Prostate gland (tissue), 2 donors: ENCODE measurements around the gene SMIM3.

ENCODE experiments used
- POLR2A ChIP-seq: fragments of 450-650 bp; IDR thresholded peaks from one replicate; pipeline ENCODE4 v1.6.1; 2016; ENCODE audit warnings: antibody characterized with exemption, mild to moderate bottlenecking
- TF ChIP-seq, protein P1 (sequence below), 4 experiments: fragments of 200-600 bp in 2 of 4; fragments of 450-650 bp in 2 of 4; sonication (generic) in 2 of 4; IDR thresholded peaks; 1 replicate in 3 of 4; 2 replicates in 1 of 4; pipeline ENCODE4 v1.5.1; 2016 to 2019; ENCODE audit warnings: antibody characterized with exemption in 4 of 4, mild to moderate bottlenecking in 2 of 4, moderate library complexity in 2 of 4

DNA sequence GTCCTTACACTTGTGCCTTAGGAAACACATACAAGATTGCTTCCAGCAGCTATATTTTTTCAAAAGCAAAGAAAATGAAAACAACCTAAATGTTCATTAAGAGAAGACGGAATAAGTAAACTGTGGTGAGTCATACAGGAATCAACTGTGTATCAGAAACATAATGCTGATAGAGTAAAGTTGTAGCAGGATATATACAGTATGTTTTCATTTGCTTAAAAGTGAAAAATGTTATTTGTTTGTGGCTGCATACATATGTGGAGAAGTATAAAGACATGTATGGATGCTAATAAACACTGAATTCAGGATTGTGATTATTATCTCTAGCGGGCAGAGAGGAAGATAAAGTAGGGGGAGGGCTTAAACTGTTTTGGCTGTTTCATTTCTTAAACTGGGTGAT, 28.1 kb upstream of the SMIM3 start:
- TF ChIP-seq, protein P1, sequence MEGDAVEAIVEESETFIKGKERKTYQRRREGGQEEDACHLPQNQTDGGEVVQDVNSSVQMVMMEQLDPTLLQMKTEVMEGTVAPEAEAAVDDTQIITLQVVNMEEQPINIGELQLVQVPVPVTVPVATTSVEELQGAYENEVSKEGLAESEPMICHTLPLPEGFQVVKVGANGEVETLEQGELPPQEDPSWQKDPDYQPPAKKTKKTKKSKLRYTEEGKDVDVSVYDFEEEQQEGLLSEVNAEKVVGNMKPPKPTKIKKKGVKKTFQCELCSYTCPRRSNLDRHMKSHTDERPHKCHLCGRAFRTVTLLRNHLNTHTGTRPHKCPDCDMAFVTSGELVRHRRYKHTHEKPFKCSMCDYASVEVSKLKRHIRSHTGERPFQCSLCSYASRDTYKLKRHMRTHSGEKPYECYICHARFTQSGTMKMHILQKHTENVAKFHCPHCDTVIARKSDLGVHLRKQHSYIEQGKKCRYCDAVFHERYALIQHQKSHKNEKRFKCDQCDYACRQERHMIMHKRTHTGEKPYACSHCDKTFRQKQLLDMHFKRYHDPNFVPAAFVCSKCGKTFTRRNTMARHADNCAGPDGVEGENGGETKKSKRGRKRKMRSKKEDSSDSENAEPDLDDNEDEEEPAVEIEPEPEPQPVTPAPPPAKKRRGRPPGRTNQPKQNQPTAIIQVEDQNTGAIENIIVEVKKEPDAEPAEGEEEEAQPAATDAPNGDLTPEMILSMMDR (IDR thresholded peaks at IDR 0.05): no peak
- no peak for TF ChIP-seq POLR2A
